HG03060 (cell line): ENCODE results near the gene GPD2.
A peak's percentile ranks its signal among the peaks of the same experiment; 100 is the strongest.

Experiments used
- ATAC-seq: cut with Tn5 transposase; IDR thresholded peaks from one replicate; pipeline ENCODE4 v1.9.1; 2021; ENCODE audit warnings: low read depth, moderate number of reproducible peaks; ENCODE audit not compliant: unreplicated experiment

Gene GPD2

GRCh38 chr2:156435396-156435717, 822 bp upstream of the GPD2 start:
- ATAC-seq = no peak

GRCh38 chr2:156436497-156437085, 412 bp downstream of the GPD2 start:
- peak; percentile 27 for ATAC-seq

- peak; percentile 11 for ATAC-seq
Observed at GRCh38 chr2:156437272-156437930, 1.2 kb downstream of the GPD2 start.

- ATAC-seq = no peak
Observed at GRCh38 chr2:156437931-156438410, 1.8 kb downstream of the GPD2 start.

- no peak for ATAC-seq
Observed at GRCh38 chr2:156443089-156443488, 6.9 kb downstream of the GPD2 start.

- no peak for ATAC-seq
Observed at GRCh38 chr2:156445296-156446220, 9.4 kb downstream of the GPD2 start.

- no peak for ATAC-seq
Observed at GRCh38 chr2:156447761-156448160, 11.6 kb downstream of the GPD2 start.

GRCh38 chr2:156448766-156449165, 12.6 kb downstream of the GPD2 start:
- no peak for ATAC-seq

- ATAC-seq = no peak
Observed at GRCh38 chr2:156452971-156453370, 16.8 kb downstream of the GPD2 start.

- no peak for ATAC-seq
Observed at GRCh38 chr2:156455361-156455975, 19.3 kb downstream of the GPD2 start.

GRCh38 chr2:156456616-156457015, 20.4 kb downstream of the GPD2 start:
- ATAC-seq = peak; percentile 74

GRCh38 chr2:156457523-156458517, 21.6 kb downstream of the GPD2 start:
- no peak for ATAC-seq

- no peak for ATAC-seq
Observed at GRCh38 chr2:156459720-156460119, 23.5 kb downstream of the GPD2 start.

GRCh38 chr2:156464106-156464505, 27.9 kb downstream of the GPD2 start:
- ATAC-seq = no peak

GRCh38 chr2:156465573-156465972, 29.4 kb downstream of the GPD2 start:
- ATAC-seq = no peak

- no peak for ATAC-seq
Observed at GRCh38 chr2:156466739-156467405, 30.7 kb downstream of the GPD2 start.

- no peak for ATAC-seq
Observed at GRCh38 chr2:156470975-156471583, 34.9 kb downstream of the GPD2 start.

GRCh38 chr2:156471762-156472161, 35.6 kb downstream of the GPD2 start:
- ATAC-seq = no peak

GRCh38 chr2:156472686-156473085, 36.5 kb downstream of the GPD2 start:
- no peak for ATAC-seq
